Loucy (cell line): ENCODE results near the gene INSYN2B.

Experiments
- H2AFZ ChIP-seq: fragments of 200-600 bp; sonication (generic); 2 replicates; pipeline ENCODE4 v1.6.0; 2016; ENCODE audit warnings: antibody characterized with exemption, mild to moderate bottlenecking, low read length, moderate library complexity
- H3F3A ChIP-seq: fragments of 200-600 bp; 2 replicates; pipeline ENCODE4 v1.6.0; 2016; ENCODE audit warnings: antibody characterized with exemption, low read depth, mild to moderate bottlenecking
- H3K27me3 ChIP-seq: fragments of 200-600 bp; sonication (generic); 2 replicates; pipeline ENCODE4 v1.6.1; 2014; ENCODE audit warnings: low read length, mild to moderate bottlenecking; ENCODE audit not compliant: insufficient read depth, poor library complexity, severe bottlenecking
- H3K36me3 ChIP-seq: fragments of 200-600 bp; sonication (generic); 2 replicates; pipeline ENCODE4 v1.6.1; 2016; ENCODE audit warnings: low read length; ENCODE audit not compliant: insufficient read depth
- H3K4me1 ChIP-seq: fragments of 200-600 bp; sonication (generic); 2 replicates; pipeline ENCODE4 v1.5.1; 2014; ENCODE audit warnings: low read length, mild to moderate bottlenecking; ENCODE audit not compliant: insufficient read depth, poor library complexity, severe bottlenecking
- H3K4me2 ChIP-seq: fragments of 200-600 bp; sonication (generic); 2 replicates; pipeline ENCODE4 v1.6.0; 2014; ENCODE audit warnings: antibody characterized with exemption, low read length, low read depth, mild to moderate bottlenecking; ENCODE audit not compliant: poor library complexity, severe bottlenecking
- H3K4me3 ChIP-seq: fragments of 200-600 bp; sonication (generic); 2 replicates; pipeline ENCODE4 v1.5.1; 2014; ENCODE audit warnings: low read length, mild to moderate bottlenecking, mixed read lengths; ENCODE audit not compliant: poor library complexity, severe bottlenecking
- H3K79me2 ChIP-seq: fragments of 200-600 bp; sonication (generic); 2 replicates; pipeline ENCODE4 v1.6.1; 2014; ENCODE audit warnings: low read length; ENCODE audit not compliant: insufficient read depth
- H3K9ac ChIP-seq: fragments of 200-600 bp; sonication (generic); 2 replicates; pipeline ENCODE4 v1.6.0; 2014; ENCODE audit warnings: mild to moderate bottlenecking, low read depth, low read length, moderate library complexity; ENCODE audit not compliant: poor library complexity, severe bottlenecking
- H3K9me2 ChIP-seq: fragments of 200-600 bp; sonication (generic); replicated peaks from 2 replicates; pipeline ENCODE4 v1.6.1; 2016; ENCODE audit warnings: low read depth, low read length, mixed read lengths
- H3K9me3 ChIP-seq: fragments of 200-600 bp; sonication (generic); 2 replicates; pipeline ENCODE4 v1.6.1; 2014; ENCODE audit warnings: mild to moderate bottlenecking, antibody characterized with exemption, low read length, low read depth; ENCODE audit not compliant: insufficient read depth
- H4K20me1 ChIP-seq: fragments of 200-600 bp; sonication (generic); 2 replicates; pipeline ENCODE4 v1.6.0; 2014; ENCODE audit warnings: antibody characterized with exemption, low read length, mild to moderate bottlenecking; ENCODE audit not compliant: insufficient read depth, poor library complexity, severe bottlenecking
- CTCF ChIP-seq: fragments of 200-600 bp; sonication (generic); conservative IDR thresholded peaks from 2 replicates; pipeline ENCODE4 v1.5.1; 2014; ENCODE audit warnings: mild to moderate bottlenecking, antibody characterized with exemption, low read length
- EZH2phosphoT487 ChIP-seq: fragments of 200-600 bp; IDR thresholded peaks from 2 replicates; pipeline ENCODE4 v1.6.1; 2018; ENCODE audit warnings: antibody characterized with exemption, mild to moderate bottlenecking, moderate library complexity, borderline replicate concordance

The INSYN2B gene

GRCh38 chr5:169828385-169828784, 151.9 kb downstream of the INSYN2B start:
- no peaks in the 10 kb centered on the region for H3K79me2 ChIP-seq
- H3K9me2 ChIP-seq: no peaks in the 10 kb centered on the region
- H3K4me1 ChIP-seq: peaks cover 10% of the 10 kb centered on the region
- no peaks in the 10 kb centered on the region for H4K20me1 ChIP-seq
- TF ChIP-seq CTCF (no peak), EZH2phosphoT487 (no peak)
- H3F3A ChIP-seq: no peaks in the 10 kb centered on the region
- H2AFZ ChIP-seq: no peak overlapping the region
- no peaks in the 10 kb centered on the region for H3K27me3 ChIP-seq
- no peaks in the 10 kb centered on the region for H3K36me3 ChIP-seq
- no peaks in the 10 kb centered on the region for H3K9me3 ChIP-seq
- H3K4me3 ChIP-seq: no peak overlapping the region
- no peak overlapping the region for H3K9ac ChIP-seq
- no peak overlapping the region for H3K4me2 ChIP-seq

GRCh38 chr5:169827769-169828168, 152.5 kb downstream of the INSYN2B start:
- Histone ChIP-seq H3K9ac (no peak overlapping the region), H3K79me2 (no peaks in the 10 kb centered on the region), H3K27me3 (no peaks in the 10 kb centered on the region), H3K9me2 (no peaks in the 10 kb centered on the region), H2AFZ (no peak overlapping the region), H3F3A (no peaks in the 10 kb centered on the region), H3K9me3 (no peaks in the 10 kb centered on the region), H3K4me2 (no peak overlapping the region), H3K4me1 (peaks cover 6% of the 10 kb centered on the region), H3K36me3 (no peaks in the 10 kb centered on the region), H3K4me3 (no peak overlapping the region), H4K20me1 (no peaks in the 10 kb centered on the region)
- TF ChIP-seq CTCF (no peak), EZH2phosphoT487 (no peak)

- Histone ChIP-seq H3K9me2 (no peaks in the 10 kb centered on the region), H2AFZ (no peak overlapping the region), H3K79me2 (no peaks in the 10 kb centered on the region), H3K4me2 (no peak overlapping the region), H3K4me3 (no peak overlapping the region), H4K20me1 (no peaks in the 10 kb centered on the region), H3K9me3 (no peaks in the 10 kb centered on the region), H3F3A (no peaks in the 10 kb centered on the region), H3K27me3 (no peaks in the 10 kb centered on the region), H3K36me3 (no peaks in the 10 kb centered on the region), H3K4me1 (no peaks in the 10 kb centered on the region), H3K9ac (no peak overlapping the region)
- TF ChIP-seq EZH2phosphoT487 (no peak), CTCF (peak; percentile 27; the same call in 1 of the 2 replicates)
These were observed 153.7 kb downstream of the INSYN2B start for GRCh38 chr5:169826618-169827017.
